ENCODE measurements around the gene RNF103.

- TF ChIP-seq POLR2A (IDR thresholded peaks at IDR 0.05; ENCODE audit: extremely low read depth, insufficient read length), result no peak
- TF ChIP-seq MYC (IDR thresholded peaks at IDR 0.05; ENCODE audit: low read depth, low read length), result no peak
- no peak for TF ChIP-seq CTCF (IDR thresholded peaks at IDR 0.05; ENCODE audit: low read depth, low read length)
Observed at GRCh38 chr2:86661333-86661732, 37.7 kb upstream of the RNF103 start.
